Vagina (tissue), 2 donors: ENCODE data around the gene SCML1.

Experiments used
- POLR2A ChIP-seq, 2 donors: fragments of 450-650 bp; IDR thresholded peaks; one replicate each; pipeline ENCODE4 v1.6.1; 2017; ENCODE audit warnings: antibody characterized with exemption in 2 of 2, mild to moderate bottlenecking in 2 of 2, moderate library complexity in 2 of 2
- POLR2AphosphoS5 ChIP-seq, 2 donors: sonication (generic); formaldehyde crosslinking; IDR thresholded peaks; one replicate each; pipeline ENCODE4 v1.9.0; 2017; ENCODE audit warnings: antibody characterized with exemption in 2 of 2, mild to moderate bottlenecking in 2 of 2, low read depth in 1 of 2; ENCODE audit not compliant: insufficient read depth in 1 of 2
- TF ChIP-seq, protein P1 (sequence below), 3 experiments: fragments of 450-650 bp in 2 of 3; fragments of 200-600 bp in 1 of 3; sonication (generic) in 1 of 3; IDR thresholded peaks; one replicate each; pipeline ENCODE4 v1.5.1; 2017 to 2019; ENCODE audit warnings: antibody characterized with exemption in 3 of 3, mild to moderate bottlenecking in 2 of 3, moderate library complexity in 2 of 3

- TF ChIP-seq, protein P1, sequence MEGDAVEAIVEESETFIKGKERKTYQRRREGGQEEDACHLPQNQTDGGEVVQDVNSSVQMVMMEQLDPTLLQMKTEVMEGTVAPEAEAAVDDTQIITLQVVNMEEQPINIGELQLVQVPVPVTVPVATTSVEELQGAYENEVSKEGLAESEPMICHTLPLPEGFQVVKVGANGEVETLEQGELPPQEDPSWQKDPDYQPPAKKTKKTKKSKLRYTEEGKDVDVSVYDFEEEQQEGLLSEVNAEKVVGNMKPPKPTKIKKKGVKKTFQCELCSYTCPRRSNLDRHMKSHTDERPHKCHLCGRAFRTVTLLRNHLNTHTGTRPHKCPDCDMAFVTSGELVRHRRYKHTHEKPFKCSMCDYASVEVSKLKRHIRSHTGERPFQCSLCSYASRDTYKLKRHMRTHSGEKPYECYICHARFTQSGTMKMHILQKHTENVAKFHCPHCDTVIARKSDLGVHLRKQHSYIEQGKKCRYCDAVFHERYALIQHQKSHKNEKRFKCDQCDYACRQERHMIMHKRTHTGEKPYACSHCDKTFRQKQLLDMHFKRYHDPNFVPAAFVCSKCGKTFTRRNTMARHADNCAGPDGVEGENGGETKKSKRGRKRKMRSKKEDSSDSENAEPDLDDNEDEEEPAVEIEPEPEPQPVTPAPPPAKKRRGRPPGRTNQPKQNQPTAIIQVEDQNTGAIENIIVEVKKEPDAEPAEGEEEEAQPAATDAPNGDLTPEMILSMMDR (IDR thresholded peaks at IDR 0.05) = no peak
- TF ChIP-seq POLR2AphosphoS5 (IDR thresholded peaks at IDR 0.05; ENCODE audit: insufficient read depth in 1 of 2, low read depth in 1 of 2) (no peak), POLR2A (IDR thresholded peaks at IDR 0.05) (no peak)
Measured at GRCh38 chrX:17774053-17774452, 36.8 kb downstream of the SCML1 start.
